Central memory CD8-positive, alpha-beta T cell (primary cell): ENCODE measurements around the gene ZHX3.
A peak's percentile ranks its signal among the peaks of the same experiment; 100 is the strongest.

Experiments used
- ATAC-seq: fragments of 150-1000 bp; cut with Tn5 transposase; replicated peaks from 2 replicates; pipeline ENCODE4 v1.10.0; 2022; ENCODE audit warnings: mild to moderate bottlenecking, moderate FRiP score, moderate number of reproducible peaks; ENCODE audit not compliant: poor library complexity, severe bottlenecking; ENCODE audit errors: extremely low read depth
- DNase-seq, 2 donors: peaks; one replicate each; pipeline ENCODE4 v3.0.0; 2021; ENCODE audit warnings: low spot score in 2 of 2
- H3K27ac Mint-ChIP-seq: one replicate; pipeline ENCODE4 v1.8.0; 2022; ENCODE audit warnings: low read depth, mild to moderate bottlenecking, moderate library complexity, mixed read lengths
- H3K27me3 Mint-ChIP-seq: one replicate; pipeline ENCODE4 v1.8.0; 2022; ENCODE audit warnings: mixed read lengths
- H3K36me3 Mint-ChIP-seq: one replicate; pipeline ENCODE4 v1.8.0; 2022; ENCODE audit warnings: mild to moderate bottlenecking, moderate library complexity, mixed read lengths; ENCODE audit not compliant: insufficient read depth
- H3K4me1 Mint-ChIP-seq: one replicate; pipeline ENCODE4 v1.8.0; 2022; ENCODE audit warnings: mixed read lengths
- H3K4me3 Mint-ChIP-seq: one replicate; pipeline ENCODE4 v1.8.0; 2022; ENCODE audit warnings: mild to moderate bottlenecking, moderate library complexity, mixed read lengths
- H3K9me3 Mint-ChIP-seq: one replicate; pipeline ENCODE4 v1.8.0; 2022; ENCODE audit warnings: mixed read lengths

The ZHX3 gene

DNA sequence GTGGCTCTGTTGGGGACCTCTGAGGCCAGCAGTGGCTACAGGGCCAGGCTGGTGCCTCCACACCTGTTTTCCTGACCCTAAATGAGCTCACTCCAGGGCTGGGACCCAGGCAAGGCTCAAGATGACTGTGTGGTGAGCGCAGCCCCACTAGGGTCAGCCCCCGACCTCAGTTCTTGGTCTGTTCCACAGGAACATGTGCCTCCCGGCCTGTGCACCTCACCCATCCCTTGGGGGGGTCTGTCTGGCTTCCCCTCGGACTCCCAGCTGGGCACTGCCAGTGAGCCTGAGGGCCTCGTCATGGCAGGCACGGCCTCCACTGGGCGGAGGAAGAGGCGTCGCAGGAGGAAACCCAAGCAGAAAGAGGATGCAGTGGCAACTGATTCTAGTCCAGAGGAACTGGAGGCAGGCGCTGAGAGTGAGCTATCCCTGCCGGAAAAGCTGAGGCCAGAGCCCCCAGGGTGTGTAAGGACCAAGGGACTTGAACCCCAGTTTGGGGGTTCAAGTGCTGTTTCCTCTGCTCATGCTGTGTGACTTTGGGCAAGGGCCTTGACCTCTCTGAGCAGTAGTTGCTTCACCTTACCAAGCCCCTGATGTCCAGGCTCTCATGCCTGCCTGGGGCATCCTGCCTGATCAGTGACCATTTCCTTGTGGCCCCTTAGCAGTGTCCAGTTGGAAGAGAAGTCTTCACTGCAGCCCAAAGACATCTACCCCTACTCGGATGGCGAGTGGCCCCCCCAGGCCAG, 31.1 kb upstream of the ZHX3 start:
- ATAC-seq: no peak
- no peak for DNase-seq
- Mint-ChIP-seq H3K27me3 (peaks cover 18% of the 10 kb centered on the region), H3K9me3 (no peaks in the 10 kb centered on the region), H3K4me3 (no peak overlapping the region), H3K36me3 (no peaks in the 10 kb centered on the region), H3K4me1 (no peaks in the 10 kb centered on the region), H3K27ac (no peak overlapping the region)

DNA sequence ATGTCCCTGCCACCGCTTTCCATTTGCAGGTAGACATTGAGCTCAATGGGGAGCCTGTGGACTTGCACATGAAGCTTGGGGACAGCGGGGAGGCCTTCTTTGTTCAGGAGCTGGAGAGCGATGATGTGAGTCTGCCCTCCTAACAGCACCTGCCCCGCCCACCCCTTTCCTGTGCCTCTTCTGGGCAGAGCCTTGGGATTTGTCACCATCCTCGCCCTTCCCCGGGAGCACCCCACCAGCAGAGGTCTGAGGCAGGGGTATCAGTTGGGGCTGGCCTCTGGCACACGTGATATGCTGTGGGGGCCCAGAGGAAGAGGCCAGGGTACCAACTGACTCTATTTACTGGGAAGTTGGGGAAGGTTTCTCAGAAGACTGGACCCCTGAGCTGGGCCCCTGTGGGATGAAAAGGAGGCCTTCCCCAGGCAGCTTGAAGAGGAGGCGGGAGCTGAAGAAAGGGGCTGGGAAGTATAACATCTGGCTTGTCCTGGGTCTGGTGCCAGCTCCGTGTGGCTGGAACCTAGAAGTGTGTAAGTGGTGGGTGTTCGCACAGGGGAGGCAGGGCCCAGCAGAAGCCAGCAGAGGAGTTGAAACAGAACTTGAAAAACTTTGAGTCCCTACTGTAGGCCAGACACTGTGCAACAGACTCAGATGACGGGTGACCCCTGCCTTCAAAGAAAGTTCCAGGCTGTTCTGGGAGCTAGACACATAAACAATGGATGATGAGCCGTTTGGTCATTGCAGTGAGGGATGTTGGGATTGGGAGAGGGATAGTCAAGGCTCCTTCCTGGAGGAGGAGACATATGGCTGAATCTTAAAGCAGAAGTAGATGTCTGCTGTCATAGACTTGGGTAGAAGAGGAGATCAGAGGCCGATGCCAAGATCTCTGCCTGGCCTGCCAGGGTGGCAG, 30.2 kb upstream of the ZHX3 start:
- ATAC-seq (no peak), DNase-seq (no peak)
- Mint-ChIP-seq H3K27ac (no peak overlapping the region), H3K27me3 (peaks cover 18% of the 10 kb centered on the region), H3K36me3 (no peaks in the 10 kb centered on the region), H3K4me3 (no peak overlapping the region), H3K4me1 (no peaks in the 10 kb centered on the region), H3K9me3 (no peaks in the 10 kb centered on the region)

DNA sequence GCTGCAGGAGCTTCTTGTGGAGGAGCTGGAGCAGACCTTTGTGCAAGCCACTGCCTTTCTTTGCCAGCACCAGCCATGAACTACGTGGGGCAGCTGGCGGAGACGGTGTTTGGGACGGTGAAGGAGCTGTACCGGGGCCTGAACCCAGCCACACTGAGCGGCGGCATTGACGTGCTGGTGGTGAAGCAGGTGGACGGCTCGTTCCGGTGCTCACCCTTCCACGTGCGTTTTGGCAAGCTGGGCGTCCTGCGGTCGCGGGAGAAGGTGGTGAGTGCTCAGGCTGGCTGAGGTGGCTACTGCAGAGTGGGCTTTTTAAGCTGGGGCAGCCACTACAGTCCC, 28.2 kb upstream of the ZHX3 start:
- H3K4me1 Mint-ChIP-seq: no peaks in the 10 kb centered on the region
- DNase-seq (no peak), ATAC-seq (no peak)
- H3K36me3 Mint-ChIP-seq: no peaks in the 10 kb centered on the region
- no peak overlapping the region for H3K27ac Mint-ChIP-seq
- no peak overlapping the region for H3K4me3 Mint-ChIP-seq
- no peaks in the 10 kb centered on the region for H3K9me3 Mint-ChIP-seq
- peaks cover 8% of the 10 kb centered on the region for H3K27me3 Mint-ChIP-seq

DNA sequence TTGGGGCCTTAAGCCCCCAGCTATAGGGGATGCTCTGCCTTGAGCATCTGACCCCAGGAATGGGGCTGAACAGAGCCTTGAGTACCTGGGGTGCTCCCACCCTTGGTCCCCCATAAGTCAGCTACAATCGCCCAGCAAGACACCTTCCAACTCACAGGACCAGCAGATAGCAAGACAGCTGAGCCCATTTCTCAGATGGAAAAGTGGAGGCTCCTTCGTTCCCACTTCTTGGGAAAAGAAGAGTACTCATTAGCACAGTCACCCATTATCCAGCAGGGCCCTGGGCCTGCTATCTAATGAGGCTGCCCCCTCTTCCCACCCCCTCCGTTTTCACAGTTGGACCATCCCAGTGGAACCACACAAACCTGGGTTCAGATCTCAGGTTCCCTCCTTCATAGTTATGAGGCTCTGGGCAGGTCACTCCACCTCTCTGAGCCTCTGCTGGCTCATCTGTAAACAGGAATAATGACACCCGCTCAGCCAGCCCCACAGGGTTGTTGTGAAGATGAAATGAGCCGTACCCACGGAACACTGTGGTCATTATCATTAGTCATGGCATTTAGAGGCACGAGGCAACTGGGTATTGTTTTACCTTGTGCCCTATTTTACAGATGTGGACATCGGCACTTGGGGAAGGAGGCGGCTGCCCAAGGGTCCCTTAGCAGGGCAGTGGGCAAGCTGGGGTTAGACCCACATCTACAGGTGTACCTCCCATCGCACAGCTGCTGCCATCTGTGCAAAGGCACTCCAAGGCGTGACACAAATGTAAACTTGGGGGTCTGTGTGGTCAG, 27.6 kb upstream of the ZHX3 start:
- peaks cover 2% of the 10 kb centered on the region for H3K27me3 Mint-ChIP-seq
- ATAC-seq (no peak), DNase-seq (no peak)
- H3K4me1 Mint-ChIP-seq: peaks cover 4% of the 10 kb centered on the region
- no peak overlapping the region for H3K27ac Mint-ChIP-seq
- H3K36me3 Mint-ChIP-seq: no peaks in the 10 kb centered on the region
- H3K9me3 Mint-ChIP-seq: no peaks in the 10 kb centered on the region
- no peak overlapping the region for H3K4me3 Mint-ChIP-seq

DNA sequence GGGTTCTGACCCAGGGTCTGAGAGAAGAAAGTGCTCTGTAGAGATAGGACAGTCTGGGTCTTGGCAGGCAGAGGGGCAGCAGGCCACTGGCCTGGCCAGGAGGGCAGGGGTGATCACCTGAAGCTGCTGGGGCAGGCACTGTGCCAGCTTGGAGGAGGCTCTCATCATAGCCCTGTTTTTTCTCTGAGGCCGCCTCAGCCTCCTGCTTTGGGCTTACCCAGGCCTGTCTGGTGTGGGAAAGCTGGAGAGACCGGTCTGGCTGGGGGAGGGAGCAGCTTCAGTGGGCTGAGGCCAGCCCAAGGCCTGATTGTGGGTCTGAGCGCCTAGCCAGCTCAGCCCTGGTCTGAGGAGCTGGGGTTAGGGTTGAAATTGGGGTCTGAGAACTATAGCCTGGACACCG, 26.9 kb upstream of the ZHX3 start:
- Mint-ChIP-seq H3K36me3 (no peaks in the 10 kb centered on the region), H3K4me1 (peaks cover 10% of the 10 kb centered on the region), H3K4me3 (no peak overlapping the region), H3K9me3 (no peaks in the 10 kb centered on the region), H3K27ac (no peak overlapping the region), H3K27me3 (peaks cover 6% of the 10 kb centered on the region)
- ATAC-seq: no peak
- DNase-seq: no peak

DNA sequence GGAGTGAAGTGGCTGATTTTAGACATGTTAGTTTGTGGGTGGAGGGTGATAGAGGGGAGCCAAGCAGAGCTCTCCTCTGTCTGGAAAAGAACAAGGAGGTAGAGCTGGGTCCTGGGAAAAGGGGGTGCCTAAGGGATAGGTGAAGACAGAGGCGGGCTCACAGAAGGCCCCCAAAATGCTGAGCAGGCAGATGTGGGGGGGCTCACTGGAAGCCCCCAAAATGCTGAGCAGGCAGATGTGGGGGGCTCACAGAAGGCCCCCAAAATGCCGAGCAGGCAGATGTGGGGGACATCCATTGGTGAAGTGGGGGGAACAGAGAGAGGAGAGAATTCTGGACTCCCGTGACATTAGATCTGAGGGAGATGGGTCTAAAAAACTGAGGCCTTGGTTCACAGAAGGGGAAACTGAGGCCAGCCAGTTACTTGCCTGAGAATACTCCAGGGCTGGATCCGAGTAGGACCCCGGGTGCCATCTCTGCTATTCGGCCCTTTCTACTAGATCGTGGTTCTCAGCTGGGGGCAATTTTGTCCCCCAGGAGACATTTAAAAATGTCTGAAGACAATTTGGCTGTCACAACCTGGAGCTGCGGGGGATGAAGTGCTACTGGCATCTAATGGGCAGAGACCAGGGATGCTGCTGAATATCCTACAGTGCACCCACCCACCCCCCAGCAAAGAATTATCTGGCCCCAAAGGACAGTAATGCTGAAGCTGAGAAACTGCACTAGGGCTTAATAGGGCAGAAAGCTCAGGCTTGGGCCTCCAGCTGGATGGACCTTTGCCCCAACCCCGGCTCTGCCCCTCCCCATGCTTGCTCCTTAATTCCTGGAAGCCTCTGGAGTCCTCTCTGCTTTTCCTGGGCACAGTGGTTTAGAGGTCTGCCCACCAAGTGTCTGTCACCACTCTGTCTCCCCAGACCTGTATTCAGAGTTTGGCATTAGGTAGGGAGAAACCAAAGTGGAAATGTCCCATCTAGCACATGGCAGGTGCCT, 25.2 kb upstream of the ZHX3 start:
- Mint-ChIP-seq H3K9me3 (no peaks in the 10 kb centered on the region), H3K27ac (no peak overlapping the region), H3K36me3 (no peaks in the 10 kb centered on the region), H3K27me3 (peaks cover 9% of the 10 kb centered on the region), H3K4me3 (no peak overlapping the region), H3K4me1 (peaks cover 11% of the 10 kb centered on the region)
- DNase-seq: no peak
- no peak for ATAC-seq

DNA sequence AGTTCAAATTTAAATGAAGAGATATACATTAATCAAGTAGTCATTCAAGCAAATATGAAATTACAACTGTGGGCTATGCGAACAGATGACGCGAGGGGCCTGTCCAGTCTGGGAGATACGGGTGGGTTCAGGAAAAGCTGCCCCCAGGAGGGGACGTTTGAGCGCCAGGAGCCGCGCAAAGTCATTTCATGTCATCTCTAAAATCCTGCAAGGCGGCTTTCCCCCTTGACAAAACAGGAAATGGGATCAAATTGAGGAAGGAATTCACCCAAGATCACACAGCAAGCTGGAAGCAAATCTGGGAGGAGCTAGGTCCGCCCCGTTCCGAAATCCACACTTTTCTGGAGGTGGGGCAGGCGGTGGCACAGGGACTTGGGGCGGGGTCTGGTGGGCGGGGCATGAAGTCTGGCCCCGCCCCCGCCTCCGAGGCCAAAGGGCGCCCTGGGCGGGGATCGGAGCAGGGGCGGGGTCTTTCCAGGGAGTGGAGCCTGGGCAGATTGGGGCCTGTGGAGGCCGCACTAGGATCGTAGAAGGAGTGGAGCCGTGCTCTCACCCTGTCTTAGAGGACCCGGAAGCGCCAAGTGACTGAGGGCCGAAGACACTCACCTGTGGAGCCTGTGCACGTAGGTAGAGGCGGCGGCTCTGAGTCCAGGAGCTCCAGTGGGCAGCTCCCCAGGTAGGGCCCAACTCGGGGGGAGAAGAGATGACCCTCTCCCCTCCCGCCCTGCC, 23.0 kb upstream of the ZHX3 start, which contains the start of gene LPIN3:
LPIN3 (plus strand) TSS at position 495 of the 729 bp plus-strand sequence. CDS start 4,983 bp downstream, outside the sequence.
- Mint-ChIP-seq H3K36me3 (no peaks in the 10 kb centered on the region), H3K27me3 (peaks cover 9% of the 10 kb centered on the region), H3K4me1 (peaks cover 11% of the 10 kb centered on the region), H3K9me3 (no peaks in the 10 kb centered on the region), H3K4me3 (peak within 1 kb of the TSS; percentile 73), H3K27ac (no peak within 1 kb of the TSS)
- DNase-seq: no peak
- peak; percentile 43 for ATAC-seq

DNA sequence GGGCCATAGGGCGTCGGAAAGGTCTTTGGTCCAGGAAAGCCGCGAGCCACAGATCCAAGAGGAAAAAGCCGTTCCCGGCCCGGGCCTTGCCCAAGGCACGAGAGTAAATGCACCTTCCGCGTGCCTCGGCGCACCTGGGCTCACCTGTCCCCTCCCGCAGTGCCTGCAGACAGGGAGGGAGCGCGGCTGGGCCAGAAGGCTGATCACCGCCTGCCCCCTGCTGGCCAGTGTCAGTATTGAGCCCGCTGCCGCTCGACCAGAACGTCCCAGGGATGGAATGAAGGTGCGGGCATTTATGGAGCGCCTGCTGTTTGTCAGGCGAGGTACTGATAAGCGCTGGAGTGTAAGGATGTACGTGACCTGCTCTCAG, 22.4 kb upstream of the ZHX3 start:
- Mint-ChIP-seq H3K9me3 (no peaks in the 10 kb centered on the region), H3K4me1 (peaks cover 11% of the 10 kb centered on the region), H3K27ac (no peak overlapping the region), H3K36me3 (no peaks in the 10 kb centered on the region), H3K27me3 (peaks cover 9% of the 10 kb centered on the region), H3K4me3 (peak overlapping the region; percentile 73)
- DNase-seq (peak; percentile 72 to 86), ATAC-seq (peak; percentile 88)

DNA sequence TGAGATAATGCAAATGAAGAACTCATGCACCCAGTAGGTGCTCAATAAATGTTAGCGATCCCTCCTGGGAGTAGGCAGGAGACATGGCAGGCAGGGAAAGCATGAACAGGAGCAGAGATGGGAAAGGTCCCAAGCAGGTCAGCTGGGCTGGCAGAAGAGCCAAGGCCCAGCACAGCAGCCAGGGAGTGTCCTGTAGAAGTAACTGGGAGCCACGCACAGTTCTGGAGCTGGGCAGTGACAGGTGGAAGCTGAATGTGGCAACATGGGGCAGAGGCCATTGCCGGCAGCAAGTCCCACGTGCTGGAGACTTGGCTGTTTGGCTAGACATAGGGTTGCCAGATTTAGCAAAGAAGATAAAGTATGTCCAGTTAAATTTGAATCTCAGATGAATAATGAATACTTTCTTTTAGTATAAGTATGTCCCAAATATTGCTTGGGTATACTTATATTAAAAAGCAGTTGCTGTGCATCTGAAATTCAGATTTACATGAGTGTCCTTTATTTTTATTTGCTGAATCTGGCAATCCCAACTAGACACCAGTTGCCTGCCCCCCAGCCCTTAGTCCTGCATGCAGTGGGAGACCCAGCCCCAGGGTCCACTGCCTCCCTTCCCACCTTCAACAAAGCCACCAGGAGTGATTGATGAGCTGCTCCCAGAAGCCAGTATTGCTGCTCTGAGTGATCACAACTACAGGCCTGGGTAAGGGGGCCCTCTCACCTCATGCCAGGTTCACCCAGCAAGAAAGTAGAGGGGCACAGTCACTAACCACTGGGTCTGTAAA, 19.4 kb upstream of the ZHX3 start:
- Mint-ChIP-seq H3K4me1 (peaks cover 11% of the 10 kb centered on the region), H3K27me3 (peaks cover 9% of the 10 kb centered on the region), H3K36me3 (no peaks in the 10 kb centered on the region), H3K9me3 (no peaks in the 10 kb centered on the region), H3K4me3 (no peak overlapping the region), H3K27ac (no peak overlapping the region)
- DNase-seq (no peak), ATAC-seq (no peak)

DNA sequence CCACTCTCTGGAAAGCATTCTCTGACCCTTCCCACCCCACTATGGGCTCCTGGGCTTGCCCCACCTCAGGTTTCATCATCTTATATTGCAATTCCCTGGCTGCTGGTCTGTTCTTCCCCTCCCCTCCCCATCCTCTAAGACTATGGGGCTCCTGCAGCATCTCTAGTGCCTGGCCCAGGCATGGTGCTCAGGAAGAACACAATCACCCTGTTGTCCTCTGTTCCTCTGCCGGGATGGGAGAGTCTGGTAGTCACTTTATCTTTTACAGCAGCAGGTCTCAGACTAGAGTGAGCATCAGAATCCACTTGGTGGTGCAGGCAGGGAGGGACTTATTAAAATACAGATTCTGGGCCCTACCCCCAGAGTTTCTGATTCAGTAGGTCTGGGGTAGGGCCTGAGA, 18.1 kb upstream of the ZHX3 start:
- Mint-ChIP-seq H3K27ac (no peak overlapping the region), H3K4me1 (peaks cover 11% of the 10 kb centered on the region), H3K36me3 (no peaks in the 10 kb centered on the region), H3K27me3 (peaks cover 9% of the 10 kb centered on the region), H3K4me3 (no peak overlapping the region), H3K9me3 (no peaks in the 10 kb centered on the region)
- no peak for DNase-seq
- no peak for ATAC-seq
